ENCODE measurements around the gene MDM4. TPM values are rescaled to one million over a fixed set of nuclear protein-coding genes. Genes with fewer than 3 reads are reported as not detected.

The MDM4 gene
- total RNA-seq, 1 experiment from 2014 or later = 49.6 TPM

GRCh38 chr1:204563307-204563706 is 47.1 kb downstream of the MDM4 start:
- Histone ChIP-seq H2BK20ac (ENCODE audit: low read depth, low read length, poor library complexity, severe bottlenecking) (no peak overlapping the region), H3T11ph (ENCODE audit: low read length) (no peak overlapping the region), H2BK12ac (ENCODE audit: insufficient read length, low read depth, low read length) (no peak overlapping the region), H3K9ac (ENCODE audit: extremely low read depth, insufficient read length, low read length) (no peak overlapping the region), H2BK15ac (ENCODE audit: low read depth, low read length) (no peak overlapping the region), H3K27ac (ENCODE audit: insufficient read length, low read depth, low read length) (no peak overlapping the region), H3K56ac (ENCODE audit: insufficient read length, low read depth, low read length) (no peak overlapping the region), H3K27me3 (ENCODE audit: insufficient read depth, low read length) (no peaks in the 10 kb centered on the region; the same call in 1 of the 2 replicates), H3K18ac (ENCODE audit: insufficient read length, low read depth, low read length) (no peak overlapping the region), H3K4ac (ENCODE audit: low read depth, low read length) (no peak overlapping the region), H2BK120ac (ENCODE audit: low read depth, low read length, poor library complexity, severe bottlenecking) (no peak overlapping the region), H2AFZ (ENCODE audit: low read length) (no peak overlapping the region), H4K8ac (replicated peaks; ENCODE audit: insufficient read length, low read depth, low read length) (no peak overlapping the region), H3K23ac (ENCODE audit: insufficient read length, low read depth, low read length) (no peak overlapping the region), H3K79me2 (ENCODE audit: insufficient read depth, low read length) (no peaks in the 10 kb centered on the region), H3K79me1 (ENCODE audit: insufficient read depth, low read depth, low read length, poor library complexity, severe bottlenecking) (no peaks in the 10 kb centered on the region), H3K4me1 (ENCODE audit: insufficient read depth, low read length) (peaks cover 4% of the 10 kb centered on the region; the same call in 1 of the 2 replicates), H4K20me1 (ENCODE audit: control insufficient read depth, insufficient read depth, insufficient read length) (peaks cover 2% of the 10 kb centered on the region), H2BK5ac (ENCODE audit: insufficient read length, low read length) (no peak overlapping the region), H2AK5ac (ENCODE audit: insufficient read length, low read length) (no peak overlapping the region), H3K4me2 (ENCODE audit: insufficient read depth, insufficient read length, low read length) (no peak overlapping the region), H3K14ac (ENCODE audit: insufficient read depth, low read length) (no peak overlapping the region), H4K91ac (ENCODE audit: insufficient read length, low read depth, low read length) (no peak overlapping the region), H3K9me3 (ENCODE audit: control insufficient read depth, low read depth, low read length) (no peaks in the 10 kb centered on the region), H3K23me2 (ENCODE audit: insufficient read length, low read depth, low read length, poor library complexity, severe bottlenecking) (no peaks in the 10 kb centered on the region), H4K5ac (ENCODE audit: insufficient read length, low read depth, low read length) (no peak overlapping the region)
- no CpG with 5 or more reads among the region's 4 CpGs for WGBS (ENCODE audit: extremely low coverage, insufficient read length, low lambda C conversion rate)
- no peak for TF ChIP-seq CTCF (conservative IDR thresholded peaks at IDR 0.05)
- peaks cover 0 to 2% (median 0%) of the 10 kb centered on the region in 3 experiments; a peak in 1 of 7 replicates for H3K36me3 Mint-ChIP-seq (ENCODE audit: insufficient read depth in 1 of 3, low read depth in 3 of 3)
- H3K9me3 Mint-ChIP-seq = no peaks in the 10 kb centered on the region
- no peak for DNase-seq
- H3K27ac Mint-ChIP-seq = no peak overlapping the region
- peaks cover 9% of the 10 kb centered on the region for H3K27me3 Mint-ChIP-seq (ENCODE audit: low read depth)
- peaks cover 40 to 42% of the 10 kb centered on the region in 2 experiments for H3K4me1 Mint-ChIP-seq
- no peak overlapping the region for H3K4me3 Mint-ChIP-seq

Measured in H9 (cell line).